Esophagus muscularis mucosa (tissue), 4 donors: ENCODE data around the gene STXBP6. TPM values are rescaled to one million over a fixed set of nuclear protein-coding genes. Genes with fewer than 3 reads are reported as not detected.
A peak's percentile ranks its signal among the peaks of the same experiment; 100 is the strongest.

Experiments used
- DNase-seq: peaks from one replicate; pipeline ENCODE4 v3.0.0-alpha.2; 2017; ENCODE audit errors: extremely low spot score
- H3K27ac ChIP-seq, 4 donors: fragments of 200-600 bp; sonication (generic); replicated peaks in 1 of 4; 1 replicate in 3 of 4; 2 replicates in 1 of 4; pipeline ENCODE4 v1.5.1; 2016 to 2019; ENCODE audit warnings: mild to moderate bottlenecking in 1 of 4
- H3K27me3 ChIP-seq, 4 donors: fragments of 200-600 bp; sonication (generic); one replicate each; pipeline versions ENCODE4 v1.5.1 to v1.6.0; 2016 to 2019
- H3K36me3 ChIP-seq, 4 donors: fragments of 200-600 bp; sonication (generic); one replicate each; pipeline ENCODE4 v1.5.1; 2016 to 2019
- H3K4me1 ChIP-seq, 4 donors: fragments of 200-600 bp; sonication (generic); one replicate each; pipeline ENCODE4 v1.5.1; 2016 to 2019
- H3K4me3 ChIP-seq, 4 donors: fragments of 200-600 bp; sonication (generic); 1 replicate in 2 of 4; 2 replicates in 2 of 4; pipeline ENCODE4 v1.5.1; 2016 to 2019; ENCODE audit warnings: mild to moderate bottlenecking in 4 of 4, moderate library complexity in 1 of 4
- H3K9me3 ChIP-seq, 4 donors: fragments of 200-600 bp; sonication (generic); 1 replicate in 3 of 4; 2 replicates in 1 of 4; pipeline ENCODE4 v1.5.1; 2016 to 2019
- CTCF ChIP-seq, 3 experiments: fragments of 200-600 bp in 2 of 3; fragments of 450-650 bp in 1 of 3; sonication (generic) in 2 of 3; IDR thresholded peaks; one replicate each; pipeline ENCODE4 v1.5.1; 2017 to 2019; ENCODE audit warnings: antibody characterized with exemption in 3 of 3, mild to moderate bottlenecking in 2 of 3, moderate library complexity in 1 of 3
- EP300 ChIP-seq: sonication (generic); formaldehyde crosslinking; IDR thresholded peaks from one replicate; pipeline ENCODE4 v1.6.1; 2017; ENCODE audit warnings: antibody characterized with exemption
- POLR2A ChIP-seq: fragments of 450-650 bp; IDR thresholded peaks from one replicate; pipeline ENCODE4 v1.6.1; 2017; ENCODE audit warnings: antibody characterized with exemption, moderate library complexity, mild to moderate bottlenecking, low read depth
- POLR2AphosphoS5 ChIP-seq, 2 donors: sonication (generic); formaldehyde crosslinking; IDR thresholded peaks; one replicate each; pipeline ENCODE4 v1.6.1; 2017; ENCODE audit warnings: antibody characterized with exemption in 2 of 2
- WGBS: methylation state at CpG from one replicate; pipeline ENCODE4 v1.1.5; 2018; 5-methylcytosine and 5-hydroxymethylcytosine counted together
- intact Hi-C: fragments of 100-400 bp; cut with DNase I; formaldehyde crosslinking; loops from one replicate; pipeline ENCODE4 v1.15.1; 2023
- total RNA-seq, 4 donors: library from RNA; depleted of rRNA; stranded (reverse); fragments of >200 nt; gene quantifications; one replicate each; pipeline versions ENCODE4 v1.1.0 to v1.2.1, GENCODE V29; 2016

STXBP6 gene
- total RNA-seq, 4 donors from 2014 or later = 36.9 to 60.4 (median 52.1) TPM

GRCh38 chr14:25055005-25055404 is 5.1 kb upstream of the STXBP6 start:
- Histone ChIP-seq H3K9me3 (no peaks in the 10 kb centered on the region), H3K36me3 (no peaks in the 10 kb centered on the region), H3K27ac (no peak overlapping the region), H3K27me3 (peaks cover 0 to under 1% (median 0%) of the 10 kb centered on the region in 4 donors), H3K4me3 (no peak overlapping the region), H3K4me1 (peaks cover 10 to 14% (median 13%) of the 10 kb centered on the region in 4 donors)
- WGBS = 88% methylated on average over 5 of the region's 5 CpGs
- DNase-seq = no peak
- no peak for TF ChIP-seq EP300
- TF ChIP-seq POLR2AphosphoS5 (IDR thresholded peaks at IDR 0.05) = no peak
- no peak for TF ChIP-seq POLR2A
- no peak for TF ChIP-seq CTCF (IDR thresholded peaks at IDR 0.05)
- intact Hi-C loops = no loop called here

GRCh38 chr14:25053585-25053984 is 3.6 kb upstream of the STXBP6 start:
- no peak for DNase-seq
- Histone ChIP-seq H3K4me3 (no peak overlapping the region), H3K36me3 (no peaks in the 10 kb centered on the region), H3K27me3 (peaks cover 0 to 7% (median 0%) of the 10 kb centered on the region in 4 donors), H3K9me3 (no peaks in the 10 kb centered on the region), H3K4me1 (peaks cover 10 to 24% (median 13%) of the 10 kb centered on the region in 4 donors), H3K27ac (no peak overlapping the region)
- WGBS = 89% methylated on average over 1 of the region's 1 CpG
- TF ChIP-seq POLR2A (no peak), CTCF (IDR thresholded peaks at IDR 0.05) (no peak), POLR2AphosphoS5 (IDR thresholded peaks at IDR 0.05) (no peak), EP300 (no peak)
- intact Hi-C loops = loop anchor here (5.0 kb wide), 1 partner anchor 79 kb away; no protein-coding TSS in a partner anchor

- Histone ChIP-seq H3K4me3 (no peak overlapping the region), H3K27ac (no peak overlapping the region), H3K27me3 (peaks cover 0 to 7% (median 0%) of the 10 kb centered on the region in 4 donors), H3K4me1 (peaks cover 16 to 31% (median 19%) of the 10 kb centered on the region in 4 donors), H3K36me3 (no peaks in the 10 kb centered on the region), H3K9me3 (no peaks in the 10 kb centered on the region)
- intact Hi-C loops = loop anchor here (5.0 kb wide), 1 partner anchor 79 kb away; no protein-coding TSS in a partner anchor
- no peak for TF ChIP-seq EP300
- TF ChIP-seq POLR2A = no peak
- DNase-seq = no peak
- WGBS = 76% methylated on average over 4 of the region's 4 CpGs
Observed at GRCh38 chr14:25052921-25053320, 3.0 kb upstream of the STXBP6 start.

GRCh38 chr14:25052385-25052784 is 2.4 kb upstream of the STXBP6 start:
- no peaks in the 10 kb centered on the region for H3K36me3 ChIP-seq
- no peak for TF ChIP-seq EP300
- TF ChIP-seq POLR2A = no peak
- 63% methylated on average over 2 of the region's 2 CpGs for WGBS
- no peak for DNase-seq
- intact Hi-C loops = loop anchor here (5.0 kb wide), 1 partner anchor 80 kb away; no protein-coding TSS in a partner anchor
- H3K4me3 ChIP-seq = no peak overlapping the region
- H3K4me1 ChIP-seq = peaks cover 21 to 36% (median 24%) of the 10 kb centered on the region in 4 donors
- no peak overlapping the region for H3K27ac ChIP-seq
- no peaks in the 10 kb centered on the region for H3K9me3 ChIP-seq
- peaks cover 0 to 7% (median 0%) of the 10 kb centered on the region in 4 donors for H3K27me3 ChIP-seq

GRCh38 chr14:25050269-25051150 is 563 bp upstream of the STXBP6 start:
- TF ChIP-seq POLR2A (no peak), EP300 (no peak), POLR2AphosphoS5 (IDR thresholded peaks at IDR 0.05) (peak in 1 of 2 donors; percentile 0), CTCF (IDR thresholded peaks at IDR 0.05) (no peak)
- peaks cover 37 to 49% (median 43%) of the 10 kb centered on the region in 4 donors for H3K4me1 ChIP-seq
- H3K27me3 ChIP-seq = peaks cover 0 to 7% (median 0%) of the 10 kb centered on the region in 4 donors
- intact Hi-C loops = loop anchor here (5.0 kb wide), 1 partner anchor 82 kb away; no protein-coding TSS in a partner anchor
- H3K27ac ChIP-seq = peak overlapping the region; percentile 83 to 93 (median 90)
- no peaks in the 10 kb centered on the region for H3K36me3 ChIP-seq
- DNase-seq = no peak
- H3K4me3 ChIP-seq = peak overlapping the region; percentile 80 to 91 (median 86)
- WGBS = 13% methylated on average over 30 of the region's 31 CpGs
- H3K9me3 ChIP-seq = no peaks in the 10 kb centered on the region
